ENCODE data around the gene SNX22.

SNX22 gene

DNA sequence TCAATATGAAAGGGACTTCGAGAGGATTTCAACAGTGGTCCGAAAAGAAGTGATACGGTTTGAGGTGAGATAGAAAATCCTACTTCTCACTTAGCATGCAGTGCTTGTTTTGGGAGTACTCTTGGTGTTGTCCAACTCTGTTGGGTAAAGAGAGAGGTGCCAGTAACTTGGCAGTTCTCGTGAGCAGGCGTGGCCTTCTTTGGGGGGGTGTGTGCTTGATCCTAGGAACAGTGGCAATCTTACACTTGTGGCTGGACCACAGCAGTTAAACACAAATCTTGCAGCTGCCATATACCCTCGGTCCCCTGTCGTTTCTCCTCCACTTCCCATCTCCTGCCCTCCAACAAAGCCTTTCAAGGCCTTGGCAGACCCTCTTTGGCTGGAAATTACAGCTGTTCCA is 15.2 kb upstream of the SNX22 start:
- FAIRE-seq (no peak), DNase-seq (ENCODE audit: insufficient read length, low spot score) (no peak)
- no peak for TF ChIP-seq CTCF (IDR thresholded peaks at IDR 0.05; ENCODE audit: insufficient read depth, missing control alignments)

- FAIRE-seq (no peak), DNase-seq (ENCODE audit: insufficient read length, low spot score) (no peak)
- TF ChIP-seq CTCF (IDR thresholded peaks at IDR 0.05; ENCODE audit: insufficient read depth, missing control alignments), result no peak
Observed at GRCh38 chr15:64137226-64137833, 14.2 kb upstream of the SNX22 start.

DNA sequence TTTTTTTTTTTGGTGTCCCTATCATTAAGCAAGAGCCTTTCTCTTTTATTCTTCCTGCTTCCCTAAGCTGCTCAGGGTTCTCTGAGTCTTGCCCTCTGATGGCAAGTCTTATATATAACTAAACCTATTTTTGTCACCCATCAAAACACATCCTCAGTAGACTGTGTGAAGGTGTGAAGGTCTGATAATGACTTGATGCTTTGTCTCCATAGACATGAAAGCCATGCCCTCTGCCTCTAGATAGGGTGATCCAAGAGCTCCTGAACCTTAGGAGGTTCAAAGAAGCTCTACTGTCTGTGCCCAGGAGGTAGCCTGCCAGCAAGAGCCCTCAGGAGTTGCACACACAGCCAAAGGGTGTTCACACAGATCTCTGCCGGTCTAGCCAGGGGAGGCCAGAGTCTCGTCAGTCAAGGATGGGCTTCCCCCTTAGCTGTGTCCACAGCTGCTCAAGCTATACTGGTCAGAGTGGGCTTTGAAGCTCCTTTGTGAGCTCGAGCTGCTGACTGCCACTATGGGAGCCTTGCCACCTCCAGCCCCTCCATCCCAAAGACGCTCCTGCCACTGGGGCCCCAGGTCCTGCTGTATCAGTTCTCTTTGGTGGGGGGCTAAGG is 13.1 kb upstream of the SNX22 start:
- DNase-seq (ENCODE audit: insufficient read length, low spot score) (no peak), FAIRE-seq (no peak)
- no peak for TF ChIP-seq CTCF (IDR thresholded peaks at IDR 0.05; ENCODE audit: insufficient read depth, missing control alignments)

DNA sequence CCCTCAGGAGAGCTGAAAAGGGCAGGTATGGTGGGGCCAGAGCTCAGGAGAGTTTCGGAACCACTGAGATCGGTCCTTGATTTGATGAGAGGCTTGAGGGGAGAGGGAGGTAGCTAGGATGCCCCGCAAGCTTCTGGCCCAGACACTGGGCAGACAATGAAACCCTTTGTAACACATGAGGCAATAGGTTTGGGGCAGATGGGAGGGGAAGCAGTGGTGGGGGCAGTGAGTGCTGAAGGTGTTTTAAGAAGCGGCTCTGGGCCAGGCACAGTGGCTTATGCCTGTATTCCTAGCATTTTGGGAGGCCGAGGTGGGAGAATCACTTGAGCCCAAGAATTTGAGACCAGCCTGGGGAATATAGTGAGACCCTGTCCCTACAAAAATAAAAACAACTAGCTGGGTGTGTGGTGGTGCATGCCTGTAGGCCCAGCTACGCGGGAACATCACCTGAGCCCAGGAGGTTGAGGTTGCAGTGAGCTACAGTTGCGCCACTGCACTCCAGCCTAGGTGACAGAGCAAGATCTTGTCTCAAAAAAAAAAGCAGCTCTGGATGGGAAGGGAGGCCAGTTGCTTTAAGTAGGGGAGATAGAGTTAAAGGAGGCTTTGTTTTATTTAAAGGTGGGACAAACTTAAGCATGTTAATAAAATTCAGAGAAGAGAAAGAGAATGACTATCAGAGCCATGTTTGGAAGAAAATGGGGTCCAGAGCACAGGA is 9.6 kb upstream of the SNX22 start:
- DNase-seq (ENCODE audit: insufficient read length, low spot score), result no peak
- no peak for TF ChIP-seq CTCF (IDR thresholded peaks at IDR 0.05; ENCODE audit: insufficient read depth, missing control alignments)
- FAIRE-seq, result no peak

- FAIRE-seq (no peak), DNase-seq (ENCODE audit: insufficient read length, low spot score) (no peak)
- TF ChIP-seq CTCF (IDR thresholded peaks at IDR 0.05; ENCODE audit: insufficient read depth, missing control alignments), result no peak
Observed at GRCh38 chr15:64143276-64143675, 8.3 kb upstream of the SNX22 start.

DNA sequence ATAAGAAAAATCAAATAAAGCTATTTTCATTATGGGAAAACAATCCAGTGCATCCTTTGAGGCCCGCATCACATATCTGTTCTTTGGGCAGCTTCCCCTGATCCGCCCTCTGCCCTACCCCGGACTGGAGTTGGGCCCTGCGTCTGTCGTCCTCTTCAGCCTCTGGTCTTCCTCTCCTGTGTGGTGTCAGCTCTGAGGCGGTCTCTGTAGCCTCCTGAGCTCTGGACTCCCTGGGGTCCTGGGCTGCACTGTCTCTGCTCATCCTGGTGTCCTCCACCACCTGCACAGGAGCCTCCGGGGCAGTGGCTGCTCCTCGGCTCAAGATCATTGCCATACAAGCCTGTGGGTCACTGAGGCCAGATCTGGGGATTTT is 7.4 kb upstream of the SNX22 start:
- DNase-seq (ENCODE audit: insufficient read length, low spot score) (no peak), FAIRE-seq (no peak)
- no peak for TF ChIP-seq CTCF (IDR thresholded peaks at IDR 0.05; ENCODE audit: insufficient read depth, missing control alignments)
